Measurements from ENCODE around the gene GNGT2.

DNA sequence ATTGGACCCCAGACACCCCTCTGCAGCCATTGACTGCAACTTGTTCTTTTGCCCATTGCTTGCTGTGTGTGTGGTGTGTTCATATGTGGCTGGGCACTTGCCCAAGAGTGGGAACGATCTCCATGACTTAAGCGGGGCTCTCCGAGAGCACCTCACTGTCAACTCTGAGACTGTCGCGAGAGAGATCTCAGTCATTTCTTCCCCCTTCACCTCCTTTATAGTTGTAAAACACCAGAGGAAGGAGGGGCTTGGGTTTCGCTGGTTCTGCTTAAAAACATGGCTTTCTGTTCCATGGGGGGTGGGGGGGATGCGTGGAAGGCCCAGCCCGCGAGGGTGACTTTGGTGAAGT is 12.8 kb upstream of the GNGT2 start:
- TF ChIP-seq POLR2AphosphoS5 (IDR thresholded peaks at IDR 0.05; ENCODE audit: low read depth, low read length): no peak
- TF ChIP-seq POLR2A (IDR thresholded peaks at IDR 0.05; ENCODE audit: low read depth, low read length): no peak
- TF ChIP-seq TAF1 (IDR thresholded peaks at IDR 0.05; ENCODE audit: low read depth, low read length): no peak
- TF ChIP-seq PAX5 (IDR thresholded peaks at IDR 0.05; ENCODE audit: insufficient read depth, low read length, severe bottlenecking): no peak
